ENCODE measurements around the gene LSAMP. TPM values are rescaled to one million over a fixed set of nuclear protein-coding genes. Genes with fewer than 3 reads are reported as not detected.

The LSAMP gene
- total and polyA plus RNA-seq, 2 of the 8 experiments (the other 6 are each of a cell fraction or from before 2014, with no cell fraction given), result 1.8 to 5.7 TPM

DNA sequence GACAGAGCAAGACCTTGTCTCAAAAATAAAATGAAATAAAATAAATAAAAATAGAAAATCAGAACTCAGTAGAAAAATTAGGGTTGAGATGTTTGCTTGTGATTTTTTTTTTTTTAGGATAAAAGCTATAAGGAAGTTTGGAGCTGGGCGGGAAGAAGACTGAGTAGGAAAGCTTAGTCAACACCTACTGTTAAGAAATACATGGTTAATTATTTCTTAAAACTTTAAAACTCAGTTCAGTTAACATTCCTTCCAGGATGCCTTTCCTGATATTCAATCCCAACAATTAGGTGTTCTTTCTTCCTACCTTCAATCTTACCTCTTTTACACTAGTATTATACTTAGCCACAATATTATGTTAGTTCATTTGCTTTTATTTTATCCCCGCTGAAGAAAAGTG, 246.2 kb downstream of the LSAMP start:
- 84% methylated on average over 2 of the region's 2 CpGs; no CpG with 5 or more reads in 1 of the 2 experiments for WGBS, 2 experiments (ENCODE audit: extremely low coverage in 1 of 2, insufficient coverage in 1 of 2, insufficient read length in 1 of 2, insufficient replicate concordance in 2 of 2, low coverage in 1 of 2, low lambda C conversion rate in 2 of 2, missing lambda C conversion rate in 1 of 2)
- Histone ChIP-seq H2AFZ (ENCODE audit: low read length) (no peak overlapping the region), H3K56ac (replicated peaks; ENCODE audit: insufficient read length, low read depth, low read length) (no peak overlapping the region), H2BK20ac (ENCODE audit: low read length) (no peak overlapping the region), H3K4me1 (replicated peaks in 1 of 4; ENCODE audit: control insufficient read depth in 3 of 4, insufficient read depth in 4 of 4, low read length in 3 of 4) (peaks cover 0 to 3% (median 0%) of the 10 kb centered on the region in 4 experiments; a peak in 1 of 7 replicates), H3K23me2 (ENCODE audit: low read depth, low read length) (no peaks in the 10 kb centered on the region; the same call in 1 of the 2 replicates), H2AK5ac (ENCODE audit: low read depth, low read length) (no peak overlapping the region), H4K20me1 (replicated peaks in 1 of 2; ENCODE audit: control insufficient read depth in 1 of 2, insufficient read depth in 2 of 2, low read length in 2 of 2) (no peaks in the 10 kb centered on the region), H4K8ac (ENCODE audit: extremely low read depth, insufficient read depth, low read length) (no peak overlapping the region), H2BK15ac (ENCODE audit: low read length) (no peak overlapping the region), H2BK12ac (ENCODE audit: low read depth, low read length) (no peak overlapping the region), H3K4me2 (ENCODE audit: insufficient read depth in 1 of 2, low read depth in 2 of 2, low read length in 2 of 2) (no peak overlapping the region), H2BK120ac (replicated peaks; ENCODE audit: low read depth, low read length) (no peak overlapping the region), H3K27me3 (replicated peaks in 1 of 4; ENCODE audit: control insufficient read depth in 3 of 4, extremely low read depth in 1 of 4, insufficient read depth in 3 of 4, low read length in 3 of 4) (no peaks in the 10 kb centered on the region), H3K9me3 (ENCODE audit: insufficient read depth in 2 of 2, low read depth in 1 of 2, low read length in 1 of 2) (no peaks in the 10 kb centered on the region), H3K23ac (ENCODE audit: insufficient read length) (no peak overlapping the region), H3K79me1 (ENCODE audit: low read depth, low read length) (no peaks in the 10 kb centered on the region), H3K14ac (ENCODE audit: insufficient read length) (no peak overlapping the region), H4K5ac (ENCODE audit: insufficient read length, low read depth, low read length) (no peak overlapping the region), H3K27ac (ENCODE audit: low read depth, low read length) (no peak overlapping the region), H2BK5ac (ENCODE audit: low read depth, low read length) (no peak overlapping the region), H3K4me3 (ENCODE audit: extremely low read depth in 1 of 4, insufficient read depth in 2 of 4, low read depth in 3 of 4, low read length in 4 of 4) (no peak overlapping the region), H3K36me3 (ENCODE audit: control insufficient read depth in 2 of 4, insufficient read depth in 4 of 4, low read length in 3 of 4) (no peaks in the 10 kb centered on the region), H4K91ac (replicated peaks; ENCODE audit: insufficient read length, low read length) (no peak overlapping the region), H3K18ac (ENCODE audit: extremely low read depth, low read length) (no peak overlapping the region), H3K79me2 (ENCODE audit: control insufficient read depth in 1 of 2, insufficient read depth in 2 of 2, low read length in 2 of 2) (no peaks in the 10 kb centered on the region), H3K9ac (replicated peaks in 1 of 4; ENCODE audit: extremely low read depth in 1 of 4, low read depth in 3 of 4, low read length in 3 of 4) (no peak overlapping the region), H3K4ac (replicated peaks; ENCODE audit: insufficient read length, low read depth, low read length) (no peak overlapping the region)
- CTCF ChIA-PET (ENCODE audit: partially characterized antibody), result interaction anchor here (0.9 kb wide), 1 partner anchor 12 kb away, joined by 3 read pairs; no protein-coding TSS in a partner anchor
- FAIRE-seq (no peak), DNase-seq (ENCODE audit: low read depth in 1 of 2, low spot score in 2 of 2) (no peak)
- POLR2A ChIA-PET (ENCODE audit: partially characterized antibody), result no interaction called here
- TF ChIP-seq BRCA1 (IDR thresholded peaks at IDR 0.05; ENCODE audit: low read depth, low read length), result no peak
- TF ChIP-seq TAF7 (optimal IDR thresholded peaks at IDR 0.05; ENCODE audit: borderline replicate concordance, low read depth, low read length), result no peak

Measured in H1 (cell line).